Measurements from ENCODE around the gene ITIH1.

The ITIH1 gene

GRCh38 chr3:52791366-52791765 is 14.0 kb downstream of the ITIH1 start:
- no peak for DNase-seq

- no peak for DNase-seq
Measured at GRCh38 chr3:52791928-52792327, 14.5 kb downstream of the ITIH1 start.

- DNase-seq: no peak
Measured at GRCh38 chr3:52792413-52792812, 15.0 kb downstream of the ITIH1 start.

GRCh38 chr3:52792961-52793695 is 15.7 kb downstream of the ITIH1 start:
- DNase-seq: no peak

GRCh38 chr3:52793702-52794611 is 16.6 kb downstream of the ITIH1 start:
- DNase-seq: no peak

- DNase-seq: no peak
Measured at GRCh38 chr3:52794612-52795099, 17.3 kb downstream of the ITIH1 start, which contains the start of gene ITIH3. Gene ITIH3, plus strand, starts transcription at chr3:52794796. Its CDS starts 8 bp downstream, at chr3:52794804.

- DNase-seq: no peak
Measured at GRCh38 chr3:52795298-52795900, 18.0 kb downstream of the ITIH1 start.

- no peak for DNase-seq
Measured at GRCh38 chr3:52796411-52796810, 19.0 kb downstream of the ITIH1 start.

GRCh38 chr3:52798376-52798977 is 21.1 kb downstream of the ITIH1 start:
- no peak for DNase-seq

- no peak for DNase-seq
Measured at GRCh38 chr3:52798978-52799476, 21.6 kb downstream of the ITIH1 start.

GRCh38 chr3:52800079-52800478 is 22.7 kb downstream of the ITIH1 start:
- no peak for DNase-seq

GRCh38 chr3:52801839-52802238 is 24.4 kb downstream of the ITIH1 start:
- no peak for DNase-seq

GRCh38 chr3:52805270-52806039 is 28.1 kb downstream of the ITIH1 start:
- DNase-seq: no peak

GRCh38 chr3:52809149-52809548 is 31.8 kb downstream of the ITIH1 start:
- no peak for DNase-seq

GRCh38 chr3:52809662-52810377 is 32.4 kb downstream of the ITIH1 start:
- DNase-seq: no peak

GRCh38 chr3:52810923-52811322 is 33.5 kb downstream of the ITIH1 start:
- no peak for DNase-seq

- DNase-seq: no peak
Measured at GRCh38 chr3:52811452-52812011, 34.1 kb downstream of the ITIH1 start.

GRCh38 chr3:52813810-52814209 is 36.4 kb downstream of the ITIH1 start:
- DNase-seq: no peak

- no peak for DNase-seq
Measured at GRCh38 chr3:52816199-52816598, 38.8 kb downstream of the ITIH1 start.

GRCh38 chr3:52816654-52817053 is 39.3 kb downstream of the ITIH1 start:
- DNase-seq: no peak

- DNase-seq: no peak
Measured at GRCh38 chr3:52817221-52817620, 39.8 kb downstream of the ITIH1 start.
